Esophagus muscularis mucosa (tissue), 4 donors: Measurements from ENCODE around the gene LHFPL5. TPM values are rescaled to one million over a fixed set of nuclear protein-coding genes. Genes with fewer than 3 reads are reported as not detected.

Experiments
- DNase-seq: peaks from one replicate; pipeline ENCODE4 v3.0.0-alpha.2; 2017; ENCODE audit errors: extremely low spot score
- H3K27ac ChIP-seq, 4 donors: fragments of 200-600 bp; sonication (generic); replicated peaks in 1 of 4; 1 replicate in 3 of 4; 2 replicates in 1 of 4; pipeline ENCODE4 v1.5.1; 2016 to 2019; ENCODE audit warnings: mild to moderate bottlenecking in 1 of 4
- H3K27me3 ChIP-seq, 4 donors: fragments of 200-600 bp; sonication (generic); one replicate each; pipeline versions ENCODE4 v1.5.1 to v1.6.0; 2016 to 2019
- H3K36me3 ChIP-seq, 4 donors: fragments of 200-600 bp; sonication (generic); one replicate each; pipeline ENCODE4 v1.5.1; 2016 to 2019
- H3K4me1 ChIP-seq, 4 donors: fragments of 200-600 bp; sonication (generic); one replicate each; pipeline ENCODE4 v1.5.1; 2016 to 2019
- H3K4me3 ChIP-seq, 4 donors: fragments of 200-600 bp; sonication (generic); 1 replicate in 2 of 4; 2 replicates in 2 of 4; pipeline ENCODE4 v1.5.1; 2016 to 2019; ENCODE audit warnings: mild to moderate bottlenecking in 4 of 4, moderate library complexity in 1 of 4
- H3K9me3 ChIP-seq, 4 donors: fragments of 200-600 bp; sonication (generic); 1 replicate in 3 of 4; 2 replicates in 1 of 4; pipeline ENCODE4 v1.5.1; 2016 to 2019
- CTCF ChIP-seq, 3 experiments: fragments of 200-600 bp in 2 of 3; fragments of 450-650 bp in 1 of 3; sonication (generic) in 2 of 3; IDR thresholded peaks; one replicate each; pipeline ENCODE4 v1.5.1; 2017 to 2019; ENCODE audit warnings: antibody characterized with exemption in 3 of 3, mild to moderate bottlenecking in 2 of 3, moderate library complexity in 1 of 3
- EP300 ChIP-seq: sonication (generic); formaldehyde crosslinking; IDR thresholded peaks from one replicate; pipeline ENCODE4 v1.6.1; 2017; ENCODE audit warnings: antibody characterized with exemption
- POLR2A ChIP-seq: fragments of 450-650 bp; IDR thresholded peaks from one replicate; pipeline ENCODE4 v1.6.1; 2017; ENCODE audit warnings: antibody characterized with exemption, moderate library complexity, mild to moderate bottlenecking, low read depth
- POLR2AphosphoS5 ChIP-seq, 2 donors: sonication (generic); formaldehyde crosslinking; IDR thresholded peaks; one replicate each; pipeline ENCODE4 v1.6.1; 2017; ENCODE audit warnings: antibody characterized with exemption in 2 of 2
- whole genome bisulfite sequencing: methylation state at CpG from one replicate; pipeline ENCODE4 v1.1.5; 2018; 5-methylcytosine and 5-hydroxymethylcytosine counted together
- intact Hi-C: fragments of 100-400 bp; cut with DNase I; formaldehyde crosslinking; loops from one replicate; pipeline ENCODE4 v1.15.1; 2023
- total RNA-seq, 4 donors: library from RNA; depleted of rRNA; stranded (reverse); fragments of >200 nt; gene quantifications; one replicate each; pipeline versions ENCODE4 v1.1.0 to v1.2.1, GENCODE V29; 2016

LHFPL5 gene
- total RNA-seq, 4 donors from 2014 or later: not detected

GRCh38 chr6:35794536-35795452 is 10.4 kb upstream of the LHFPL5 start:
- intact Hi-C loops: no loop called here
- peaks cover 0 to 60% (median 0%) of the 10 kb centered on the region in 4 donors for H3K27me3 ChIP-seq

GRCh38 chr6:35795453-35796071 is 9.6 kb upstream of the LHFPL5 start:
- TF ChIP-seq POLR2AphosphoS5 (IDR thresholded peaks at IDR 0.05) (no peak), POLR2A (no peak), CTCF (IDR thresholded peaks at IDR 0.05) (no peak), EP300 (no peak)
- intact Hi-C loops: no loop called here
- Histone ChIP-seq H3K9me3 (no peaks in the 10 kb centered on the region), H3K36me3 (no peaks in the 10 kb centered on the region), H3K4me1 (no peaks in the 10 kb centered on the region), H3K27me3 (peaks cover 0 to 55% (median 0%) of the 10 kb centered on the region in 4 donors), H3K4me3 (no peak overlapping the region), H3K27ac (no peak overlapping the region)
- DNase-seq: no peak
- WGBS: 93% methylated on average over 11 of the region's 11 CpGs

More at GRCh38 chr6:35794536-35795452, 10.4 kb upstream of the LHFPL5 start:
- Histone ChIP-seq H3K4me3 (no peak overlapping the region), H3K9me3 (no peaks in the 10 kb centered on the region), H3K27ac (no peak overlapping the region), H3K36me3 (no peaks in the 10 kb centered on the region), H3K4me1 (no peaks in the 10 kb centered on the region)
- 93% methylated on average over 17 of the region's 17 CpGs for WGBS
- no peak for TF ChIP-seq CTCF (IDR thresholded peaks at IDR 0.05)
- TF ChIP-seq POLR2AphosphoS5 (IDR thresholded peaks at IDR 0.05): no peak
- TF ChIP-seq EP300: no peak
- TF ChIP-seq POLR2A: no peak
- DNase-seq: no peak

GRCh38 chr6:35796236-35796635 is 8.9 kb upstream of the LHFPL5 start:
- peaks cover 0 to 55% (median 0%) of the 10 kb centered on the region in 4 donors for H3K27me3 ChIP-seq
- WGBS: 73% methylated on average over 4 of the region's 4 CpGs
- TF ChIP-seq POLR2AphosphoS5 (IDR thresholded peaks at IDR 0.05) (no peak), CTCF (IDR thresholded peaks at IDR 0.05) (no peak), POLR2A (no peak), EP300 (no peak)

GRCh38 chr6:35797837-35798526 is 7.2 kb upstream of the LHFPL5 start:
- Histone ChIP-seq H3K9me3 (no peaks in the 10 kb centered on the region), H3K4me1 (no peaks in the 10 kb centered on the region), H3K27ac (no peak overlapping the region), H3K36me3 (no peaks in the 10 kb centered on the region), H3K4me3 (no peak overlapping the region), H3K27me3 (peaks cover 0 to 39% (median 0%) of the 10 kb centered on the region in 4 donors)
- 82% methylated on average over 8 of the region's 8 CpGs for WGBS
- TF ChIP-seq EP300 (no peak), POLR2AphosphoS5 (IDR thresholded peaks at IDR 0.05) (no peak), CTCF (IDR thresholded peaks at IDR 0.05) (no peak), POLR2A (no peak)
- no peak for DNase-seq
- intact Hi-C loops: loop anchor here (1.0 kb wide), 1 partner anchor 11 kb away; no protein-coding TSS in a partner anchor

More at GRCh38 chr6:35796236-35796635, 8.9 kb upstream of the LHFPL5 start:
- Histone ChIP-seq H3K9me3 (no peaks in the 10 kb centered on the region), H3K27ac (no peak overlapping the region), H3K4me3 (no peak overlapping the region), H3K4me1 (no peaks in the 10 kb centered on the region), H3K36me3 (no peaks in the 10 kb centered on the region)
- DNase-seq: no peak
- intact Hi-C loops: no loop called here
